GM12891 (cell line): ENCODE results near the gene LHX4.

Source experiments
- DNase-seq: peaks from one replicate; pipeline ENCODE4 v3.0.0; 2011; ENCODE audit warnings: low spot score; ENCODE audit not compliant: insufficient read length
- FAIRE-seq: peaks from 2 replicates; lab custom pipeline; 2011; peaks lifted over from hg19 to GRCh38; lab: Jason Lieb, UNC
- PAX5 ChIP-seq: IDR thresholded peaks from 2 replicates; pipeline ENCODE4 v1.6.1; 2011; ENCODE audit warnings: low read length, moderate library complexity, mild to moderate bottlenecking; ENCODE audit not compliant: insufficient read depth, severe bottlenecking
- POLR2A ChIP-seq: IDR thresholded peaks from 2 replicates; pipeline ENCODE4 v1.6.1; 2011; ENCODE audit warnings: low read depth, low read length, control low read depth
- POLR2AphosphoS5 ChIP-seq: IDR thresholded peaks from 2 replicates; pipeline ENCODE4 v1.6.1; 2011; ENCODE audit warnings: low read depth, low read length, control low read depth
- POU2F2 ChIP-seq: IDR thresholded peaks from 2 replicates; pipeline ENCODE4 v1.6.1; 2011; ENCODE audit warnings: low read depth, mild to moderate bottlenecking, control low read depth, low read length, moderate library complexity
- SPI1 ChIP-seq: IDR thresholded peaks from 2 replicates; pipeline ENCODE4 v1.6.1; 2011; ENCODE audit warnings: low read depth, low read length, control low read depth
- TAF1 ChIP-seq: IDR thresholded peaks from 2 replicates; pipeline ENCODE4 v1.6.1; 2011; ENCODE audit warnings: low read depth, low read length, control low read depth

Gene LHX4

GRCh38 chr1:180219776-180220175 lies 10.3 kb upstream of the LHX4 start:
- FAIRE-seq (no peak), DNase-seq (no peak)
- TF ChIP-seq SPI1 (no peak), PAX5 (no peak), TAF1 (no peak), POLR2AphosphoS5 (no peak), POLR2A (no peak), POU2F2 (no peak)

GRCh38 chr1:180221462-180221861 lies 8.6 kb upstream of the LHX4 start:
- DNase-seq, result no peak
- TF ChIP-seq POLR2AphosphoS5 (no peak), POU2F2 (no peak), TAF1 (no peak), PAX5 (no peak), SPI1 (no peak), POLR2A (no peak)
- FAIRE-seq, result no peak

- DNase-seq (no peak), FAIRE-seq (no peak)
- TF ChIP-seq TAF1, result no peak
- TF ChIP-seq POLR2A, result no peak
- TF ChIP-seq POU2F2, result no peak
- TF ChIP-seq SPI1, result no peak
- no peak for TF ChIP-seq PAX5
- TF ChIP-seq POLR2AphosphoS5, result no peak
These were observed 5.2 kb upstream of the LHX4 start for GRCh38 chr1:180224902-180225301.

- TF ChIP-seq PAX5 (no peak), POLR2A (no peak), SPI1 (no peak), POU2F2 (no peak), POLR2AphosphoS5 (no peak), TAF1 (no peak)
- no peak for DNase-seq
- FAIRE-seq, result no peak
These were observed 4.7 kb upstream of the LHX4 start for GRCh38 chr1:180225403-180225802.

GRCh38 chr1:180227861-180228647 lies 2.0 kb upstream of the LHX4 start:
- TF ChIP-seq PAX5 (no peak), TAF1 (no peak), SPI1 (no peak)
- DNase-seq (no peak), FAIRE-seq (no peak)

- TF ChIP-seq TAF1, result no peak
- no peak for TF ChIP-seq POLR2AphosphoS5
- no peak for TF ChIP-seq SPI1
- TF ChIP-seq POLR2A, result no peak
- no peak for TF ChIP-seq POU2F2
- DNase-seq (no peak), FAIRE-seq (peak; percentile 64)
These were observed 1.2 kb upstream of the LHX4 start for GRCh38 chr1:180228648-180229482.

GRCh38 chr1:180230416-180230790 lies 339 bp downstream of the LHX4 start:
- DNase-seq (no peak), FAIRE-seq (peak; percentile 45)
- TF ChIP-seq POLR2A (no peak), POLR2AphosphoS5 (no peak), POU2F2 (no peak), TAF1 (no peak), SPI1 (no peak), PAX5 (no peak)

- no peak for DNase-seq
- TF ChIP-seq SPI1 (no peak), POLR2A (no peak), PAX5 (no peak), TAF1 (no peak), POU2F2 (no peak), POLR2AphosphoS5 (no peak)
- FAIRE-seq, result peak; percentile 41
These were observed 884 bp downstream of the LHX4 start for GRCh38 chr1:180230791-180231505.

GRCh38 chr1:180231506-180231921 lies 1.4 kb downstream of the LHX4 start:
- TF ChIP-seq POLR2A (no peak), SPI1 (no peak), TAF1 (no peak), PAX5 (no peak), POU2F2 (no peak), POLR2AphosphoS5 (no peak)
- DNase-seq, result no peak
- no peak for FAIRE-seq
